H9 (cell line): ENCODE results near the gene ZNF776. TPM values are rescaled to one million over a fixed set of nuclear protein-coding genes. Genes with fewer than 3 reads are reported as not detected.
A peak's percentile ranks its signal among the peaks of the same experiment; 100 is the strongest.

Source experiments
- DNase-seq: peaks from one replicate; pipeline ENCODE4 v3.0.0-alpha.2; 2017
- H2AFZ ChIP-seq: one replicate; pipeline ENCODE4 v1.6.1; 2013; ENCODE audit warnings: mild to moderate bottlenecking, low read length, control low read depth, moderate library complexity
- H2AK5ac ChIP-seq: 2 replicates; pipeline ENCODE4 v1.6.1; 2013; ENCODE audit warnings: low read length, control low read depth, mixed read lengths; ENCODE audit not compliant: insufficient read length
- H2BK120ac ChIP-seq: one replicate; pipeline ENCODE4 v1.6.1; 2013; ENCODE audit warnings: low read depth, mild to moderate bottlenecking, low read length, control low read depth, inconsistent platforms; ENCODE audit not compliant: poor library complexity, severe bottlenecking
- H2BK12ac ChIP-seq: 2 replicates; pipeline ENCODE4 v1.6.1; 2013; ENCODE audit warnings: low read length, control low read depth, mixed read lengths, low read depth; ENCODE audit not compliant: insufficient read length
- H2BK15ac ChIP-seq: 2 replicates; pipeline ENCODE4 v1.6.1; 2013; ENCODE audit warnings: low read depth, low read length, control low read depth
- H2BK20ac ChIP-seq: one replicate; pipeline ENCODE4 v1.6.1; 2013; ENCODE audit warnings: low read depth, mild to moderate bottlenecking, low read length, control low read depth, inconsistent platforms; ENCODE audit not compliant: poor library complexity, severe bottlenecking
- H2BK5ac ChIP-seq: 2 replicates; pipeline ENCODE4 v1.6.1; 2013; ENCODE audit warnings: low read length, control low read depth, mixed read lengths; ENCODE audit not compliant: insufficient read length
- H3K14ac ChIP-seq: 2 replicates; pipeline ENCODE4 v1.6.1; 2013; ENCODE audit warnings: low read length, control low read depth; ENCODE audit not compliant: insufficient read depth
- H3K18ac ChIP-seq: 2 replicates; pipeline ENCODE4 v1.6.1; 2013; ENCODE audit warnings: low read depth, mild to moderate bottlenecking, mixed read lengths, low read length, control low read depth; ENCODE audit not compliant: insufficient read length
- H3K23ac ChIP-seq: 2 replicates; pipeline ENCODE4 v1.6.1; 2013; ENCODE audit warnings: low read length, control low read depth, mixed read lengths, low read depth; ENCODE audit not compliant: insufficient read length
- H3K23me2 ChIP-seq: 2 replicates; pipeline ENCODE4 v1.6.1; 2013; ENCODE audit warnings: low read depth, mild to moderate bottlenecking, mixed read lengths, low read length, control low read depth; ENCODE audit not compliant: insufficient read length, poor library complexity, severe bottlenecking
- H3K27ac ChIP-seq: 2 replicates; pipeline ENCODE4 v1.5.1; 2013; ENCODE audit warnings: low read length, control low read depth, mixed read lengths, low read depth; ENCODE audit not compliant: insufficient read length
- H3K27me3 ChIP-seq: 2 replicates; pipeline ENCODE4 v1.6.1; 2013; ENCODE audit warnings: low read length, control low read depth, inconsistent platforms; ENCODE audit not compliant: insufficient read depth
- H3K4ac ChIP-seq: 2 replicates; pipeline ENCODE4 v1.6.1; 2013; ENCODE audit warnings: low read depth, mild to moderate bottlenecking, control low read depth, inconsistent platforms, low read length, moderate library complexity
- H3K4me1 ChIP-seq: 2 replicates; pipeline ENCODE4 v1.6.1; 2013; ENCODE audit warnings: low read length, control low read depth, inconsistent platforms; ENCODE audit not compliant: insufficient read depth
- H3K4me2 ChIP-seq: 2 replicates; pipeline ENCODE4 v1.6.1; 2013; ENCODE audit warnings: low read length, control low read depth, mixed read lengths; ENCODE audit not compliant: insufficient read length, insufficient read depth
- H3K56ac ChIP-seq: 2 replicates; pipeline ENCODE4 v1.6.1; 2013; ENCODE audit warnings: low read depth, mild to moderate bottlenecking, mixed read lengths, low read length, control low read depth; ENCODE audit not compliant: insufficient read length
- H3K79me1 ChIP-seq: 2 replicates; pipeline ENCODE4 v1.6.1; 2013; ENCODE audit warnings: low read depth, mild to moderate bottlenecking, moderate library complexity, low read length, control low read depth, inconsistent platforms; ENCODE audit not compliant: insufficient read depth, poor library complexity, severe bottlenecking
- H3K79me2 ChIP-seq: 2 replicates; pipeline ENCODE4 v1.6.1; 2013; ENCODE audit warnings: low read length, control low read depth, inconsistent platforms; ENCODE audit not compliant: insufficient read depth
- H3K9ac ChIP-seq: 2 replicates; pipeline ENCODE4 v1.6.1; 2013; ENCODE audit warnings: low read length, control low read depth, mixed read lengths; ENCODE audit not compliant: insufficient read length; ENCODE audit errors: extremely low read depth
- H3K9me3 ChIP-seq: one replicate; pipeline ENCODE4 v1.6.1; 2013; ENCODE audit warnings: low read depth, low read length, inconsistent platforms; ENCODE audit not compliant: control insufficient read depth
- H3T11ph ChIP-seq: one replicate; pipeline ENCODE4 v1.6.1; 2013; ENCODE audit warnings: mild to moderate bottlenecking, low read length, control low read depth, inconsistent platforms
- H4K20me1 ChIP-seq: one replicate; pipeline ENCODE4 v1.6.1; 2013; ENCODE audit not compliant: control insufficient read depth, insufficient read length, insufficient read depth
- H4K5ac ChIP-seq: 2 replicates; pipeline ENCODE4 v1.6.1; 2013; ENCODE audit warnings: low read depth, mild to moderate bottlenecking, mixed read lengths, low read length, control low read depth; ENCODE audit not compliant: insufficient read length
- H4K8ac ChIP-seq: replicated peaks from 2 replicates; pipeline ENCODE4 v1.6.1; 2013; ENCODE audit warnings: low read length, control low read depth, mixed read lengths, low read depth; ENCODE audit not compliant: insufficient read length
- H4K91ac ChIP-seq: 2 replicates; pipeline ENCODE4 v1.6.1; 2013; ENCODE audit warnings: low read depth, mild to moderate bottlenecking, moderate library complexity, mixed read lengths, low read length, control low read depth; ENCODE audit not compliant: insufficient read length
- H3K27ac Mint-ChIP-seq, 3 experiments: 2 replicates in 2 of 3; 3 replicates in 1 of 3; pipeline ENCODE4 v1.8.0; 2020 to 2021; ENCODE audit warnings: mixed read lengths in 3 of 3, mild to moderate bottlenecking in 1 of 3, moderate library complexity in 1 of 3
- H3K27me3 Mint-ChIP-seq: 2 replicates; pipeline ENCODE4 v1.8.0; 2021; ENCODE audit warnings: low read depth, mild to moderate bottlenecking, moderate library complexity, mixed read lengths
- H3K36me3 Mint-ChIP-seq, 3 experiments: 2 replicates in 2 of 3; 3 replicates in 1 of 3; pipeline ENCODE4 v1.8.0; 2020 to 2021; ENCODE audit warnings: low read depth in 3 of 3, mixed read lengths in 3 of 3; ENCODE audit not compliant: insufficient read depth in 1 of 3
- H3K4me1 Mint-ChIP-seq, 2 experiments: 2 replicates each; pipeline ENCODE4 v1.8.0; 2020; ENCODE audit warnings: mixed read lengths in 2 of 2
- H3K4me3 Mint-ChIP-seq, 2 experiments: 2 replicates in 1 of 2; 3 replicates in 1 of 2; pipeline ENCODE4 v1.8.0; 2020 to 2021; ENCODE audit warnings: mild to moderate bottlenecking in 2 of 2, mixed read lengths in 2 of 2, moderate library complexity in 1 of 2
- H3K9me3 Mint-ChIP-seq, 2 experiments: 2 replicates in 1 of 2; 3 replicates in 1 of 2; pipeline ENCODE4 v1.8.0; 2020; ENCODE audit warnings: mild to moderate bottlenecking in 2 of 2, mixed read lengths in 2 of 2, moderate library complexity in 1 of 2
- CTCF ChIP-seq: fragments of 200-600 bp; sonication (generic); conservative IDR thresholded peaks from 3 replicates; pipeline ENCODE4 v1.8.0; 2021; ENCODE audit warnings: antibody characterized with exemption, mild to moderate bottlenecking
- WGBS: extraction: QIAGEN DNeasy Blood & Tissue Kit; methylation state at CpG from one replicate; pipeline ENCODE4 v1.1.7; 2013; ENCODE audit warnings: missing lambda C conversion rate, low lambda C conversion rate, mixed read lengths; ENCODE audit not compliant: insufficient read length; ENCODE audit errors: extremely low coverage; 5-methylcytosine and 5-hydroxymethylcytosine counted together
- total RNA-seq: library from RNA; stranded (reverse); gene quantifications from 2 replicates; pipeline ENCODE4 v1.2.1, GENCODE V29; 2021

The ZNF776 gene
- total RNA-seq, 1 experiment from 2014 or later = 19.7 TPM

DNA sequence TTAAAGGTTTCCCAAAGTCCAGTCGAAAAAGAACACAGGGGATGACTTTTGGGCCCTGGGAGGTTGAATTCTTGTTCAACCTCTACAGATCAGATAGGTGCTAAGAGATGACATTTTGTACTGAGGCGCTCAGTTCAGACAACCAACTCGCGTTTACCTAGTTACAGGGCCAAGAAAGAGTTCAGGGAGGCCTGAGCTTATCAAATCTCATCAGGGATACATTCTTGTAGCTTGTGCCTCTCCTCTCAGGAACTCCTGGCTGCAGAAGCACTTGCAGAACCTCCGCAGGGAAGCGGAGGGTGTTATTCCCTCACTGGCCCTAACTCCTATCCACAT is 825 bp downstream of the ZNF776 start:
- no peak overlapping the region for H2BK20ac ChIP-seq
- H3K79me1 ChIP-seq = peaks cover 14% of the 10 kb centered on the region
- H3K14ac ChIP-seq = no peak overlapping the region
- peak overlapping the region; percentile 91 for H3K9ac ChIP-seq
- Mint-ChIP-seq H3K4me3 (peak overlapping the region; percentile 96 to 99), H3K4me1 (peaks cover 10 to 11% of the 10 kb centered on the region in 2 experiments), H3K9me3 (no peaks in the 10 kb centered on the region; a peak in 1 of 5 replicates), H3K27ac (peak overlapping the region in 1 of 3 experiments; percentile 94; a peak in 3 of 7 replicates), H3K27me3 (peaks cover 2% of the 10 kb centered on the region), H3K36me3 (peaks cover 30 to 45% (median 41%) of the 10 kb centered on the region in 3 experiments; a peak in 6 of 7 replicates)
- no peak overlapping the region for H2BK120ac ChIP-seq
- H3K27me3 ChIP-seq = no peaks in the 10 kb centered on the region
- no peak overlapping the region for H2AK5ac ChIP-seq
- no peak overlapping the region for H2BK5ac ChIP-seq
- no peak overlapping the region for H3K4ac ChIP-seq
- no peak for TF ChIP-seq CTCF
- H2BK15ac ChIP-seq = no peak overlapping the region
- no peak overlapping the region for H3K18ac ChIP-seq
- H3T11ph ChIP-seq = no peak overlapping the region
- H3K9me3 ChIP-seq = no peaks in the 10 kb centered on the region
- peaks cover 21% of the 10 kb centered on the region for H3K79me2 ChIP-seq
- no peak overlapping the region for H3K56ac ChIP-seq
- no peak overlapping the region for H3K27ac ChIP-seq
- H4K8ac ChIP-seq = no peak overlapping the region
- no peaks in the 10 kb centered on the region for H4K20me1 ChIP-seq
- no peak overlapping the region for H3K23ac ChIP-seq
- H3K23me2 ChIP-seq = peaks cover 6% of the 10 kb centered on the region
- no peak overlapping the region for H2AFZ ChIP-seq
- DNase-seq = no peak
- H4K5ac ChIP-seq = no peak overlapping the region
- peaks cover 6% of the 10 kb centered on the region; the same call in 1 of the 2 replicates for H3K4me1 ChIP-seq
- H3K4me2 ChIP-seq = peak overlapping the region; percentile 99
- no peak overlapping the region for H4K91ac ChIP-seq
- no CpG with 5 or more reads among the region's 6 CpGs for WGBS
- no peak overlapping the region for H2BK12ac ChIP-seq
